ENCODE results near the gene CCDC88C. TPM values are rescaled to one million over a fixed set of nuclear protein-coding genes. Genes with fewer than 3 reads are reported as not detected.
"Not testable (repeated sequence)": the region's sequence is repeated elsewhere in the genome, so short reads cannot be mapped to it uniquely, and the experiment has no call there.

CCDC88C gene
- total and polyA plus RNA-seq, 12 donors, result 2.2 to 8.4 (median 4.9) TPM

DNA sequence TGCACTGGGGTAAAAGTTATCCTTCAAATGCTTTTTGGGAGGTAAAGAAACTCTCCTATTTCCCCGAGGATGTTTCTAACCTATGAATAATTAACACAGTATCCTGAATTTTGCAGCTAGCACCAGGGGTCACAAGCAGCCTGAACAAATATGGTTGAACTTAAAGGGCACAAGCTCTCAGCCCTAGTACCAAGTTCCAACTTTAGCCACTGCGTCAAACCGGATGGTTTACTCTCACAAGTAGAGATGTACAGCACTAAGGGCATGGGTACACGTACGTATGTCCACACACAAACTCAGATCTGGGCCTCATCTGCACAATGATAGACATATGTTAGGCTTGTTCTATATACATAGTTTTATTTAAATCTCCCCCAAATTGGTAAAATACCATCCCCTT lies 4.7 kb downstream of the CCDC88C start:
- Histone ChIP-seq H3K4me1 (peaks cover 0 to 61% (median 17%) of the 10 kb centered on the region in 9 donors), H3K36me3 (peaks cover 0 to 13% (median 0%) of the 10 kb centered on the region in 9 donors), H3K27ac (peak overlapping the region in 1 of 10 donors; percentile 23), H3K9me3 (no peaks in the 10 kb centered on the region), H3K4me3 (peak overlapping the region in 1 of 10 donors; percentile 84), H3K27me3 (peaks cover 0 to 27% (median 12%) of the 10 kb centered on the region in 7 donors)
- TF ChIP-seq CTCF (IDR thresholded peaks at IDR 0.05), result no peak
- no peak for DNase-seq
- intact Hi-C loops (cut with DNase I), result loop anchor here in 1 of 10 donors (10.0 kb wide), 2 partner anchors 48 to 238 kb away; no protein-coding TSS in a partner anchor
- WGBS, 2 donors, result 72 to 91% methylated on average over 5 of the region's 5 CpGs
- no peak for ATAC-seq

DNA sequence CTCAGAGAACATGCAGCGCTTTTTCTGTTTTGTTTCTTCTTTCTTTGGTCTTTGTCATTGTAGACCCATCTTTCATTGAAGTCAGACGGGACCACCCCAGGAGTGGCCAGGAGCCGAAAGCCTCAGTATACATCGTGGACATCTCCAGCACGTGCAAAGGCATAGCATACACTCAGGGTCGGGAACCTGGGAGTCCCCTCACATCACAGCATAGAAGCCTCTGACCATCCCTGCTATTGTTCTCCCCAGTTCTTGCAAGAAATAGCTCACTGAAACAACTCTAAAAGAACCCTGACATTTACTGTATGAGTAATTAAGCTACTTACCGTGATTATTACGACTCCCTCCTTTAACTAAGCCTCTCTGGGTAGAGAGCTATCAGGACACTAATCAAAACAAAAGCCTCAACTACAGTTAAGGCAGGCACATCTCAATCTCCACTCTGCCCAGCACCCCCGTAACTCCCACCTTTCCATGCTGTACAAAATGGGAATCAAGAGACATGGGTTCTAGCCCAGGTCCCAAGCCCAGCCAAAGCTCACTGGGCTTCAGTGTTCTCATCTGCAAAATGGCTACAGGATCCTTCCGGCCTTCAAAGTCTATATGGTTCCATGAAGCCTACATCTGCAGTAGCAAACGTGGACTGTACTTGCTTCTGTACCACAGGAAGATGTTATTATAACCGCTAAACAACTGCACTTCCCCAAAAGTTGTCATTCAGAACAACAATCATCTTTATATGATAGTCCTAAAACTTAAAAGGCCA lies 6.7 kb downstream of the CCDC88C start:
- no peaks in the 10 kb centered on the region for H3K9me3 ChIP-seq
- DNase-seq (no peak), ATAC-seq (no peak)
- WGBS, 2 donors, result 82 to 84% methylated on average over 12 of the region's 12 CpGs
- H3K4me1 ChIP-seq, result peaks cover 0 to 57% (median 7%) of the 10 kb centered on the region in 9 donors
- H3K27me3 ChIP-seq, result peaks cover 0 to 13% (median 0%) of the 10 kb centered on the region in 7 donors
- H3K27ac ChIP-seq, result peak overlapping the region in 1 of 10 donors; percentile 65
- peaks cover 0 to 22% (median 0%) of the 10 kb centered on the region in 9 donors for H3K36me3 ChIP-seq
- TF ChIP-seq CTCF (IDR thresholded peaks at IDR 0.05), result no peak
- intact Hi-C loops (cut with DNase I), result loop anchor here in 1 of 10 donors (10.0 kb wide), 2 partner anchors 46 to 236 kb away; no protein-coding TSS in a partner anchor
- no peak overlapping the region for H3K4me3 ChIP-seq

GRCh38 chr14:91409928-91410718 lies 7.5 kb downstream of the CCDC88C start:
- peak overlapping the region in 1 of 10 donors; percentile 65 for H3K27ac ChIP-seq
- H3K36me3 ChIP-seq, result peaks cover 0 to 22% (median 0%) of the 10 kb centered on the region in 9 donors
- 61 to 65% methylated on average over 8 of the region's 8 CpGs for WGBS, 2 donors
- H3K4me1 ChIP-seq, result peaks cover 0 to 53% (median 4%) of the 10 kb centered on the region in 9 donors
- no peak overlapping the region for H3K4me3 ChIP-seq
- no peaks in the 10 kb centered on the region for H3K9me3 ChIP-seq
- peaks cover 0 to 9% (median 0%) of the 10 kb centered on the region in 7 donors for H3K27me3 ChIP-seq
- DNase-seq (no peak), ATAC-seq (no peak)
- intact Hi-C loops (cut with DNase I), result loop anchor here in 1 of 10 donors (10.0 kb wide), 2 partner anchors 45 to 235 kb away; no protein-coding TSS in a partner anchor
- no peak for TF ChIP-seq CTCF (IDR thresholded peaks at IDR 0.05)

DNA sequence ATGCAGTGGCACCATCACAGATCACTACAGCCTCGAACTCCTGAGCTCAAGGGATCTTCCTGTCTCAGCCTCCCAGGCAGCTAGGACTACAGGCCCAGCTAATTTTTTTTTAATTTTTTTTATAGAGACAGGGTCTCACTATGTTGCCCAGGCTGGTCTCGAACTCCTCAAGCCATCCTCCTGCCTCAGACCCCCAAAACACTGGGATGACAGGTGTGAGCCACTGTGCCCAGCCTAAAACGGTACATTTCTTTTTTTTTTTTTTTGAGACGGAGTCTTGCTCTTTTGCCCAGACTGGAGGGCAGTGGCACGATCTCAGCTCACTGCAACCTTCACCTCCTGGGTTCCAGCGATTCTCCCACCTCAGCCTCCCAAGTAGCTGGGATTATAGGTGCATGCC lies 8.4 kb downstream of the CCDC88C start:
- Histone ChIP-seq H3K36me3 (peaks cover 0 to 22% (median 0%) of the 10 kb centered on the region in 9 donors), H3K4me1 (peaks cover 0 to 47% (median 4%) of the 10 kb centered on the region in 9 donors), H3K27ac (peak overlapping the region in 1 of 10 donors; percentile 65)
- intact Hi-C loops (cut with DNase I); H3K27me3 ChIP-seq; DNase-seq; H3K4me3 ChIP-seq; H3K9me3 ChIP-seq; ATAC-seq: not testable (repeated sequence)
- WGBS, 2 donors, result 94 to 96% methylated on average over 6 of the region's 6 CpGs

Data from heart right ventricle (tissue), 16 donors.